Osteocyte (in vitro differentiated cells): ENCODE data around the gene SEMA3D. TPM values are rescaled to one million over a fixed set of nuclear protein-coding genes. Genes with fewer than 3 reads are reported as not detected.

Experiments used
- DNase-seq: peaks from one replicate; pipeline ENCODE4 v3.0.0; 2021; ENCODE audit warnings: mixed read lengths; ENCODE audit not compliant: unreplicated experiment; ENCODE audit errors: extremely low spot score
- H3K27ac Mint-ChIP-seq: one replicate; pipeline ENCODE4 v1.8.0; 2021; ENCODE audit warnings: mild to moderate bottlenecking, mixed read lengths; ENCODE audit not compliant: unreplicated experiment
- H3K27me3 Mint-ChIP-seq: one replicate; pipeline ENCODE4 v1.8.0; 2021; ENCODE audit warnings: mixed read lengths; ENCODE audit not compliant: unreplicated experiment
- H3K36me3 Mint-ChIP-seq: one replicate; pipeline ENCODE4 v1.8.0; 2021; ENCODE audit warnings: mixed read lengths; ENCODE audit not compliant: unreplicated experiment
- H3K4me1 Mint-ChIP-seq: one replicate; pipeline ENCODE4 v1.8.0; 2021; ENCODE audit warnings: mixed read lengths; ENCODE audit not compliant: unreplicated experiment
- H3K4me3 Mint-ChIP-seq: one replicate; pipeline ENCODE4 v1.8.0; 2021; ENCODE audit warnings: mild to moderate bottlenecking, moderate library complexity, mixed read lengths; ENCODE audit not compliant: unreplicated experiment
- H3K9me3 Mint-ChIP-seq: one replicate; pipeline ENCODE4 v1.8.0; 2021; ENCODE audit warnings: mixed read lengths; ENCODE audit not compliant: unreplicated experiment
- total RNA-seq: library from RNA; stranded (reverse); gene quantifications from 2 replicates; pipeline ENCODE4 v1.2.1, GENCODE V29; 2021
- TF ChIP-seq, protein P1 (sequence below): fragments of 200-600 bp; sonication (generic); IDR thresholded peaks from 2 replicates; pipeline ENCODE4 v1.5.0; 2021; ENCODE audit warnings: antibody characterized with exemption, mild to moderate bottlenecking, moderate library complexity

The SEMA3D gene
- total RNA-seq, 1 donor from 2014 or later, result 18.6 TPM

DNA sequence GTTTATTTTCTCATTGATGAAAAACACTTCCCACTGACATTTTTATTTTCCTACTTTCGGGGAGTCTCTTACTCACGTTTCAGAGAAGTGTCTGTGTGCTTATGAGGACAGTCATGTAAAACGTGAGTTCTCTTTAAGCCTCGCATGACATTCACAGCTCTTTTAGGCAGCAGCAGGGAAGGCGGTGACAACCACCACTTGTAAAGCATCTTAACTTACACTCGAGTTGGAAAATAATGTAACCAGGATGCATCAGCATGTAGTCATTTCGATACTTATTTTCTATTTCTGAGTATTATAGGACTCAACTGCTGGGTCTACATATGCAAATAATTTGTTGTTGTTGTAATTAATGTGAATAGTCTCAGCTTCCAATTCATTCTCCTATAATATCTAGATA lies 153.6 kb downstream of the SEMA3D start:
- Mint-ChIP-seq H3K4me1 (peaks cover 20% of the 10 kb centered on the region), H3K27ac (no peak overlapping the region), H3K27me3 (no peaks in the 10 kb centered on the region), H3K9me3 (no peaks in the 10 kb centered on the region), H3K36me3 (no peaks in the 10 kb centered on the region), H3K4me3 (no peak overlapping the region)
- TF ChIP-seq, protein P1, sequence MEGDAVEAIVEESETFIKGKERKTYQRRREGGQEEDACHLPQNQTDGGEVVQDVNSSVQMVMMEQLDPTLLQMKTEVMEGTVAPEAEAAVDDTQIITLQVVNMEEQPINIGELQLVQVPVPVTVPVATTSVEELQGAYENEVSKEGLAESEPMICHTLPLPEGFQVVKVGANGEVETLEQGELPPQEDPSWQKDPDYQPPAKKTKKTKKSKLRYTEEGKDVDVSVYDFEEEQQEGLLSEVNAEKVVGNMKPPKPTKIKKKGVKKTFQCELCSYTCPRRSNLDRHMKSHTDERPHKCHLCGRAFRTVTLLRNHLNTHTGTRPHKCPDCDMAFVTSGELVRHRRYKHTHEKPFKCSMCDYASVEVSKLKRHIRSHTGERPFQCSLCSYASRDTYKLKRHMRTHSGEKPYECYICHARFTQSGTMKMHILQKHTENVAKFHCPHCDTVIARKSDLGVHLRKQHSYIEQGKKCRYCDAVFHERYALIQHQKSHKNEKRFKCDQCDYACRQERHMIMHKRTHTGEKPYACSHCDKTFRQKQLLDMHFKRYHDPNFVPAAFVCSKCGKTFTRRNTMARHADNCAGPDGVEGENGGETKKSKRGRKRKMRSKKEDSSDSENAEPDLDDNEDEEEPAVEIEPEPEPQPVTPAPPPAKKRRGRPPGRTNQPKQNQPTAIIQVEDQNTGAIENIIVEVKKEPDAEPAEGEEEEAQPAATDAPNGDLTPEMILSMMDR, result no peak
- no peak for DNase-seq

DNA sequence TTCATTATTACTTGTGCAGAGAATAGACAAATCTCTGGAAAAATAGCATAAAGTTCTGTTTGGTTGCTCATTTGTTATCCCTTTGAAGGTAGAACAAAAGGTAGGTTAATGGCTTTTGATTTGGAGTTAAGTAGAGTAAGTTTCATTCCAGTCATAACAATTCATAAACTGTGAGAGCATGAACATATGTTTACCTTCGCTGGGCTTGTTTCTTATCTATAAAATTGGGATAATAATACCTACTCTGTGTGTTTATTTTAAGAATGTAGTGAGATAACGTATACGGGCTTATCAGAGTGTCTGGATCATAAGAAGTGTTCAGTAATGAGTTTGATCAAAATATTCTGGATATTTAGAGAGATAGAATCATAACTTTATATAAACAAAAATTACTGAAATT lies 155.4 kb downstream of the SEMA3D start:
- Mint-ChIP-seq H3K4me3 (no peak overlapping the region), H3K9me3 (no peaks in the 10 kb centered on the region), H3K27me3 (no peaks in the 10 kb centered on the region), H3K4me1 (peaks cover 19% of the 10 kb centered on the region), H3K36me3 (no peaks in the 10 kb centered on the region), H3K27ac (no peak overlapping the region)
- DNase-seq, result no peak
- TF ChIP-seq, protein P1, result no peak

- Mint-ChIP-seq H3K4me3 (no peak overlapping the region), H3K4me1 (peaks cover 24% of the 10 kb centered on the region), H3K27ac (no peak overlapping the region), H3K36me3 (no peaks in the 10 kb centered on the region), H3K27me3 (no peaks in the 10 kb centered on the region), H3K9me3 (no peaks in the 10 kb centered on the region)
- DNase-seq, result no peak
- TF ChIP-seq, protein P1, result peak; percentile 78
Observed at GRCh38 chr7:85030893-85031292, 156.0 kb downstream of the SEMA3D start.

DNA sequence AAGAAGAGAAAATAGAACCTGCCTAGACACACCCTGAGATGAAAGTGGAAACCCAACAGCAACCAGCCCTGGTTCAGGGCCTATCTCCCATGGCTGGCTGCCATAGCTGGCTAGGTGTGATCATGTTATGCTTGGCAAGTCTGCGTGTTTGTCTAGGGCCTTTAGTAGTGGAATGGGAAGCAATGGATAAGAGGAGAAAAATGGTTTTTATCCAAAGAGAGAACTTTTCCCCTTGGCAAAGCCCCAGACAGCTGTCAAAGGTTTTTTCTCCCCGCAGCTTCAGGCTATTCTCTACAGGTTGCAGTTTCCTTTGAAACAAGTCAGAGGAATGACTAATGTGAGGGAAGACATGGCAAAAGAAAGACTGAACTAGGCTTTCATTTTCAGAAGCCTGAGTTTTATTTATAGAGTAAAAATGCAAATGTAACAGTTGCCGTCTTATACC lies 161.5 kb downstream of the SEMA3D start:
- no peak for DNase-seq
- peak overlapping the region; percentile 42 for H3K27ac Mint-ChIP-seq
- no peaks in the 10 kb centered on the region for H3K36me3 Mint-ChIP-seq
- no peaks in the 10 kb centered on the region for H3K27me3 Mint-ChIP-seq
- H3K4me3 Mint-ChIP-seq, result no peak overlapping the region
- TF ChIP-seq, protein P1, result no peak
- H3K4me1 Mint-ChIP-seq, result peaks cover 19% of the 10 kb centered on the region
- H3K9me3 Mint-ChIP-seq, result no peaks in the 10 kb centered on the region

DNA sequence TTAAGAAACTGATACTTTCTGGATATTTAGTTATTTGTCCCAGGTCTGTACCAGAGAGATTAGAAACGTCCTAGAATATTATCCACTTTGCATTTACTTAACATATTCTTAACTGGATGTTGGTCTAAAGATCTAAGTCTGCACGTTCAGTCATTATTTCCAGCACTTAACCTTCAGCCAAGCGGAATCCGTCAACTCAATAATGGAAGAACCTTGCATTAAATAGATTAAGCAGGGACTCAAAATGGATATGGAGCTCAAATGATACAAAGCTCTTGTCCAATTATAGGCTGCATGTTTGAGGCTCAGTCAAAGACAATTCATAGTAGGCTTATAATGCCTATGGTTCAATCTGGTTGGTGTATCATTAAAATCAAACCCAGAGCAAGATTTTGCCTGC lies 162.9 kb downstream of the SEMA3D start:
- Mint-ChIP-seq H3K27me3 (no peaks in the 10 kb centered on the region), H3K9me3 (no peaks in the 10 kb centered on the region), H3K4me1 (peaks cover 22% of the 10 kb centered on the region), H3K27ac (no peak overlapping the region), H3K4me3 (no peak overlapping the region), H3K36me3 (no peaks in the 10 kb centered on the region)
- no peak for DNase-seq
- TF ChIP-seq, protein P1, result no peak
